ENCODE data around the gene KLHL35. TPM values are rescaled to one million over a fixed set of nuclear protein-coding genes. Genes with fewer than 3 reads are reported as not detected.

Gene KLHL35
- total RNA-seq, 1 experiment from 2014 or later, result 0.83 TPM

DNA sequence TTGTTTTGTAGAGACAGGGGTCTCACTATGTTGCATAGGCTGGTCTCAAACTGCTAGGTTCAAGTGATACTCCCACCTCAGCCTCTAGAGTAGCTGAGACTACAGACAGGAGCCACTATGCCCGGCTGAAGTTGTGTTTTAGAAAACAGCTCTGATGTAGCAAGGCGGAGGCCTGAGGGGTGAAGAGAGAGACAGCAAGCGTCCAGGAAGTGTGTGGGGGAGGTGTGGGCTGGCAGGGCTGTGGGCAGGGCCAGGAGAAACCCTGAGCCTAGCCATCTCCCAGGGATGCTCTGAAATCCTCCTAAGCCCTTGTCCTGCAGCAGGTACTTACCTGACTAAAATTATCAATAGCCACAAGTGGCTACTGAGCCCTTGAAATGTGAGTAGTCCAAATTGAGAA, 49.8 kb downstream of the KLHL35 start:
- Histone ChIP-seq H4K8ac (replicated peaks; ENCODE audit: insufficient read length, low read depth, low read length) (no peak overlapping the region), H2BK15ac (ENCODE audit: low read depth, low read length) (no peak overlapping the region), H3K4me1 (ENCODE audit: insufficient read depth, low read length) (no peaks in the 10 kb centered on the region; the same call in 1 of the 2 replicates), H3K9ac (ENCODE audit: extremely low read depth, insufficient read length, low read length) (no peak overlapping the region), H2AK5ac (ENCODE audit: insufficient read length, low read length) (no peak overlapping the region), H3T11ph (ENCODE audit: low read length) (no peak overlapping the region), H4K91ac (ENCODE audit: insufficient read length, low read depth, low read length) (no peak overlapping the region), H3K23ac (ENCODE audit: insufficient read length, low read depth, low read length) (no peak overlapping the region), H4K20me1 (ENCODE audit: control insufficient read depth, insufficient read depth, insufficient read length) (no peaks in the 10 kb centered on the region), H3K4ac (ENCODE audit: low read depth, low read length) (no peak overlapping the region), H3K56ac (ENCODE audit: insufficient read length, low read depth, low read length) (no peak overlapping the region), H4K5ac (ENCODE audit: insufficient read length, low read depth, low read length) (no peak overlapping the region), H3K9me3 (ENCODE audit: control insufficient read depth, low read depth, low read length) (no peaks in the 10 kb centered on the region), H2BK120ac (ENCODE audit: low read depth, low read length, poor library complexity, severe bottlenecking) (no peak overlapping the region), H2BK12ac (ENCODE audit: insufficient read length, low read depth, low read length) (no peak overlapping the region), H3K4me2 (ENCODE audit: insufficient read depth, insufficient read length, low read length) (no peak overlapping the region), H2BK5ac (ENCODE audit: insufficient read length, low read length) (no peak overlapping the region), H3K27me3 (ENCODE audit: insufficient read depth, low read length) (no peaks in the 10 kb centered on the region), H3K18ac (ENCODE audit: insufficient read length, low read depth, low read length) (no peak overlapping the region), H3K79me1 (ENCODE audit: insufficient read depth, low read depth, low read length, poor library complexity, severe bottlenecking) (no peaks in the 10 kb centered on the region), H3K27ac (ENCODE audit: insufficient read length, low read depth, low read length) (no peak overlapping the region), H2AFZ (ENCODE audit: low read length) (no peak overlapping the region), H2BK20ac (ENCODE audit: low read depth, low read length, poor library complexity, severe bottlenecking) (no peak overlapping the region), H3K14ac (ENCODE audit: insufficient read depth, low read length) (no peak overlapping the region), H3K23me2 (ENCODE audit: insufficient read length, low read depth, low read length, poor library complexity, severe bottlenecking) (no peaks in the 10 kb centered on the region), H3K79me2 (ENCODE audit: insufficient read depth, low read length) (no peaks in the 10 kb centered on the region)
- peaks cover 9 to 13% of the 10 kb centered on the region in 2 experiments for H3K4me1 Mint-ChIP-seq
- H3K27ac Mint-ChIP-seq, result peak overlapping the region in 2 of 3 experiments; percentile 45 to 48; a peak in 2 of 7 replicates
- TF ChIP-seq, protein P1, sequence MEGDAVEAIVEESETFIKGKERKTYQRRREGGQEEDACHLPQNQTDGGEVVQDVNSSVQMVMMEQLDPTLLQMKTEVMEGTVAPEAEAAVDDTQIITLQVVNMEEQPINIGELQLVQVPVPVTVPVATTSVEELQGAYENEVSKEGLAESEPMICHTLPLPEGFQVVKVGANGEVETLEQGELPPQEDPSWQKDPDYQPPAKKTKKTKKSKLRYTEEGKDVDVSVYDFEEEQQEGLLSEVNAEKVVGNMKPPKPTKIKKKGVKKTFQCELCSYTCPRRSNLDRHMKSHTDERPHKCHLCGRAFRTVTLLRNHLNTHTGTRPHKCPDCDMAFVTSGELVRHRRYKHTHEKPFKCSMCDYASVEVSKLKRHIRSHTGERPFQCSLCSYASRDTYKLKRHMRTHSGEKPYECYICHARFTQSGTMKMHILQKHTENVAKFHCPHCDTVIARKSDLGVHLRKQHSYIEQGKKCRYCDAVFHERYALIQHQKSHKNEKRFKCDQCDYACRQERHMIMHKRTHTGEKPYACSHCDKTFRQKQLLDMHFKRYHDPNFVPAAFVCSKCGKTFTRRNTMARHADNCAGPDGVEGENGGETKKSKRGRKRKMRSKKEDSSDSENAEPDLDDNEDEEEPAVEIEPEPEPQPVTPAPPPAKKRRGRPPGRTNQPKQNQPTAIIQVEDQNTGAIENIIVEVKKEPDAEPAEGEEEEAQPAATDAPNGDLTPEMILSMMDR (conservative IDR thresholded peaks at IDR 0.05), result no peak
- peak; percentile 83 for DNase-seq
- H3K4me3 Mint-ChIP-seq, result peak overlapping the region in 1 of 2 experiments; percentile 25; a peak in 1 of 5 replicates
- WGBS (ENCODE audit: extremely low coverage, insufficient read length, low lambda C conversion rate), result no CpG with 5 or more reads among the region's 3 CpGs
- H3K36me3 Mint-ChIP-seq (ENCODE audit: insufficient read depth in 1 of 3, low read depth in 3 of 3), result no peaks in the 10 kb centered on the region
- no peaks in the 10 kb centered on the region for H3K27me3 Mint-ChIP-seq (ENCODE audit: low read depth)
- H3K9me3 Mint-ChIP-seq, result no peaks in the 10 kb centered on the region
